IPS-18a (cell line): ENCODE results near the gene SASS6.
"Not testable (repeated sequence)": the region's sequence is repeated elsewhere in the genome, so short reads cannot be mapped to it uniquely, and the experiment has no call there.

ENCODE experiments used
- H3K27ac ChIP-seq: one replicate; pipeline ENCODE4 v1.5.1; 2013; ENCODE audit warnings: low read length
- H3K27me3 ChIP-seq: one replicate; pipeline ENCODE4 v1.6.1; 2013; ENCODE audit warnings: mild to moderate bottlenecking, low read length; ENCODE audit not compliant: control insufficient read depth, insufficient read depth
- H3K36me3 ChIP-seq: one replicate; pipeline ENCODE4 v1.6.1; 2013; ENCODE audit warnings: low read depth, low read length; ENCODE audit not compliant: control insufficient read depth
- H3K4me1 ChIP-seq: one replicate; pipeline ENCODE4 v1.6.1; 2013; ENCODE audit warnings: low read depth, low read length; ENCODE audit not compliant: control insufficient read depth
- H3K4me3 ChIP-seq: one replicate; pipeline ENCODE4 v1.5.1; 2013; ENCODE audit warnings: low read length
- H3K9ac ChIP-seq: one replicate; pipeline ENCODE4 v1.6.1; 2013; ENCODE audit warnings: mild to moderate bottlenecking, low read length, moderate library complexity
- H3K9me3 ChIP-seq: one replicate; pipeline ENCODE4 v1.6.1; 2013; ENCODE audit warnings: low read depth, low read length; ENCODE audit not compliant: control insufficient read depth

SASS6 gene

DNA sequence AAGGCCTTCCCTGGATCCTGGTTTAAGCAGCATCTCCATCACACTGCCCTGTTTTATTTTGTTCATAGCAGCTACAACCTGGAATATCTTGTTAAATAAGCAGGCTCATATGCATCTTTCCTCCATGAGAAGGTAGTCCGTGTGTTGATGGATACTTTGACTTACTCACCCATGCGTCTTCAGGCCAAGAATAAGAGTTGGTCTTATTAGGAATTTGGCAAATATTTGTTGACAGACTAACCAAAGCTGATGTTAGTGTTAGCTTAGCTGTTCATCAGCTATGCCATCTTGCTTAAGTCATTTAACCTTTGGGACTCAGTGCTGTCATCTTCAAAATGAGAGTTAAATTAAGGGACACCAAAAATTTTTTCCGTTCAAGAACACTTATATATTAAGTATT lies 59.2 kb downstream of the SASS6 start:
- no peak overlapping the region for H3K4me3 ChIP-seq
- H3K27me3 ChIP-seq, result no peaks in the 10 kb centered on the region
- no peak overlapping the region for H3K27ac ChIP-seq
- H3K9me3 ChIP-seq, result no peaks in the 10 kb centered on the region
- peaks cover 55% of the 10 kb centered on the region for H3K36me3 ChIP-seq
- H3K9ac ChIP-seq, result no peak overlapping the region
- peaks cover 8% of the 10 kb centered on the region for H3K4me1 ChIP-seq

DNA sequence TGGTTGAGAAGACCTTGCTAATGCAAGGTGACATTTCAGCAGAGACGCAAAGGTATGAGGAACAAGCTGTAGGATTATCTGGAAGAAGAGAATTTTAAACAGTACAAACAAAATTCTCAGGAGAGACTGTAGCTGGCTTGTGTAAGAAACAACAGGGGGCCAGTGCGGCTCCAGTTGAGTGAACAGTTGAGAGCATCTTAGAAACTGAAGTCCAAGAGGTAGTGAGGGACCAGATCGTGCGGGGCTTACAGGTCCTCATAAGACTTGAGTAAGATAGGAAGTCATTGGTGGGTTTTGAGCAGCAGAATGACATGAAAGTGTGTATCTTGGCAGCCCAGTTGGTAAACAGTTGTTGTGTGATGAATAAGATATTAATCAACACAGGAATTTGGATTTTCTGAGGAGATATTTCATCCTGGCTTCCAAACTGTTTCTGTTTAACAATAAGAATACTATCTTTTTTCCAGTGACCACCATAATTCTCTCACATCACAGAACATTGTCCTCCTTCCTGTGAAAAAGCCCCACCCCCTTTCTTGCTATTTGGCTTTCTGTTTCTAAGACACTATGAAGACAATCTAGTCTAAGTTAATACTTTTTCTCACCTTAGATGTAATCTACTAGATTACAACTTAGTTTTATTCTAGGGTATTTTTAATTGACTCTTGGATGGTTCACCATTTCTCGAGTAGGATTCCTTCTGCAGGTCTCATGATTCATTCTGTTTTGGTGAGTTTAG lies 62.4 kb downstream of the SASS6 start:
- Histone ChIP-seq H3K36me3 (peaks cover 57% of the 10 kb centered on the region), H3K9ac (no peak overlapping the region)

DNA sequence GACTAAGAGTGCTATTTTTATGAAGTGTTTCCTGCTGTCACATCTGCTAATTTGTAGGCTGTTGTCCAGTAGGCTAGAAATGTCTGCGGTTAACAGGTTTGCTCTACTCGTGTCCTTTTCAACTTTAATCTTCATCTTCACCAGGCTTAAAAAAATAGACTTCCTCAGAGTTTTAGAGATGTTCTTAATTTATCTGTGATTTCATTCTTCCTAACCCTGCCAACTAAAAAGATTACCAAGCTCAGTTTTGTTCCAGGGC lies 66.8 kb downstream of the SASS6 start:
- no peaks in the 10 kb centered on the region for H3K4me1 ChIP-seq
- H3K27me3 ChIP-seq, result no peaks in the 10 kb centered on the region
- no peak overlapping the region for H3K4me3 ChIP-seq
- no peak overlapping the region for H3K9ac ChIP-seq
- H3K36me3 ChIP-seq, result peaks cover 54% of the 10 kb centered on the region
- no peaks in the 10 kb centered on the region for H3K9me3 ChIP-seq
- H3K27ac ChIP-seq, result no peak overlapping the region

More for the DNA sequence above, 62.4 kb downstream of the SASS6 start:
- Histone ChIP-seq H3K4me1 (no peaks in the 10 kb centered on the region), H3K27me3 (no peaks in the 10 kb centered on the region), H3K9me3 (no peaks in the 10 kb centered on the region), H3K4me3 (no peak overlapping the region), H3K27ac (no peak overlapping the region)

DNA sequence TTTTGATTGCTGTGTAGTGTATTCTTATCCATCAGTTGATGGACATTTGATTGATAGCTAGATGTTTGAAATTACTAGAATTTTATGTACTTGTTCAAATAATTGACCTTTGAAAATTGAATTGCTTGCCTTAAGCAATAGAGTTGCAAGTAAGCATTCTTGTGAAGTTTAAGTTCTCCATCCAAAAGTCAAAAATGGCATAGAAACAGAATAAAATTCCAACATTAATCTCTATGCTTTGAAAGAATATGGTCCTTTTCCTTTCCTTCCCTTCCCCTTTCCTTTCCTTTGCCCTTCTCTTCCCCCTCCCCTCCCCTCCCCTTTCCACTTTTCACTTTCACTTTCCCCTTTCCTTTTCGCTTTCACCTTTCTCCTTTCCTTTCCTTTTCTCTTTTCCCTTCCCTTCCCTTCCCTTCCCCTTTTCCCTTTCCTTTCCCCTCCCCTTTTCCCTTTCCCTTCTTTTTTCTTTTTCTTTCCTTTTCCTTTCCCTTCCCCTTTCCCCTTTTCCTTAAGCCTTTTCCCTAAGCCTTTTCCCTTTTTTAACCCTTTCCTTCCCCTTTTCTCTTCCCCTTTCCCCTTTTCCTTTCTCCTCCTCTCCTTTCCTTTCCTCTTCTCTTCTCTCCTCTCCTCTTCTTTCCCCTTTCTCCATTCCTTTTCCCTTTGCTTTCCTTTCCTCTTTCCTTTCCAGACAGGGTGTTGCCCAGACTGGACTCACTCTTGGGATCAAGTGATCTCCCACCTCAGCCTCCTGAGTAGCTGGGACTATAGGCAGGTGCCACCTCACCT lies 67.4 kb downstream of the SASS6 start:
- H3K36me3 ChIP-seq, result peaks cover 54% of the 10 kb centered on the region
- H3K27ac ChIP-seq, result no peak overlapping the region

DNA sequence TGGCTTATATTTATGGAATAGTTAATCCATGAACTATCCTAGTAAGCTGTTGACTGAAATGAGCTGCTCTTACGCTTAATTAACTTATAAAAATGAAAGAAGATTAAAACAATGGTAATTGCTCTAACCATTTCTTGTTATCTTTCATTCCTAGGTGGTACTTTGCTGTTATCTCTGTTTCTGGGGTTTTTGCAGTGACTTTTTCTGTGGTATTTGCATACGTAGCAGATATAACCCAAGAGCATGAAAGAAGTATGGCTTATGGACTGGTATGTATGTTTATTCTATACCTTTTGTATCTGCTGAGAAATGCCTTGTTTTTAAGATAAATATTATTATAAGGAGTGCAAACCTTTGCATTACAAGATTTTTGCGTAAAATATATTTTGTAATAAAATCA lies 71.0 kb downstream of the SASS6 start:
- no peaks in the 10 kb centered on the region for H3K9me3 ChIP-seq
- H3K27ac ChIP-seq, result no peak overlapping the region
- no peak overlapping the region for H3K9ac ChIP-seq
- H3K36me3 ChIP-seq, result peaks cover 37% of the 10 kb centered on the region
- no peak overlapping the region for H3K4me3 ChIP-seq
- H3K27me3 ChIP-seq, result no peaks in the 10 kb centered on the region
- no peaks in the 10 kb centered on the region for H3K4me1 ChIP-seq

More for the DNA sequence above, 67.4 kb downstream of the SASS6 start:
- Histone ChIP-seq H3K9me3 (no peaks in the 10 kb centered on the region), H3K27me3 (no peaks in the 10 kb centered on the region), H3K9ac (no peak overlapping the region), H3K4me1 (no peaks in the 10 kb centered on the region), H3K4me3 (no peak overlapping the region)

DNA sequence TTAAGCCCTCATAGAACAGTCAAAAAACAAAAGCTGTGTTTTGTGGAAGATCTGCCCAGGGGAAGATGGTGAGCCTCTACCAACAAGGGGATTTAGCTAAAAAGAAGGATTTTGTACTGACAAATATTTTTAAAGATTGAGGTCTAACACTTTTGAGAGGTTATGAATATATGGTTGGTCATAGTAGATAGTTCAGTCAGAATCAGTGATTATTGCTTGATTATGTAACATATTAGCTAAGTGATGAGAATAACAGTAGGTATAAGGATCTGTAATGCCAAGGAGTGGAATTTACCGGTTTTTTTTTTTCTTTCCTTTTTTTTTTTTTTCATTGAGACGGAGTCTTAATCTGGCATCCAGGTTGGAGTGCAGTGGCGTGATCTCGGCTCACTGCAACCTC lies 79.0 kb downstream of the SASS6 start:
- no peak overlapping the region for H3K27ac ChIP-seq
- peaks cover 10% of the 10 kb centered on the region for H3K36me3 ChIP-seq
- no peaks in the 10 kb centered on the region for H3K27me3 ChIP-seq
- H3K4me1 ChIP-seq, result peaks cover 8% of the 10 kb centered on the region
- H3K9ac ChIP-seq, result no peak overlapping the region
- no peak overlapping the region for H3K4me3 ChIP-seq
- no peaks in the 10 kb centered on the region for H3K9me3 ChIP-seq

DNA sequence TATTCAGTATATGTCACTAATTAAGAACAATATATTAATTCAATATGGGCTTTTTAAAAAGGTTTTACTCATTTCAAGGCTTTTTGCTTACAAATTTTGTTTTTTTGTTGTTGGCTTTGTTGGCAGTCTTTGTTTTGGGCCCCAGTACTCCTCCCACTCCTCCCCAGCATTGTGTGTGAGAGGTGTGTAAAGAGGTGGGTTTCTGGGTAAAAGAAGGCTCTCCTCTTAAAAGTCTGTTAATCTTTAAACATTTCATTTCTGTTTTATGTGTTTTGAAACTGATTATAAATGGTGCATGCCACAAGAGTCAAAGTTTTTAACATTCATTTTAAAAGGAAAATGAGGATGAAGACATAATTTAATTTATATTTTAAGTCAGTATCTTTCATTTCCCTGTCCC lies 79.6 kb downstream of the SASS6 start:
- Histone ChIP-seq H3K9ac (no peak overlapping the region), H3K27ac (no peak overlapping the region), H3K4me1 (peaks cover 13% of the 10 kb centered on the region), H3K9me3 (no peaks in the 10 kb centered on the region), H3K36me3 (peaks cover 5% of the 10 kb centered on the region), H3K4me3 (no peak overlapping the region), H3K27me3 (no peaks in the 10 kb centered on the region)

DNA sequence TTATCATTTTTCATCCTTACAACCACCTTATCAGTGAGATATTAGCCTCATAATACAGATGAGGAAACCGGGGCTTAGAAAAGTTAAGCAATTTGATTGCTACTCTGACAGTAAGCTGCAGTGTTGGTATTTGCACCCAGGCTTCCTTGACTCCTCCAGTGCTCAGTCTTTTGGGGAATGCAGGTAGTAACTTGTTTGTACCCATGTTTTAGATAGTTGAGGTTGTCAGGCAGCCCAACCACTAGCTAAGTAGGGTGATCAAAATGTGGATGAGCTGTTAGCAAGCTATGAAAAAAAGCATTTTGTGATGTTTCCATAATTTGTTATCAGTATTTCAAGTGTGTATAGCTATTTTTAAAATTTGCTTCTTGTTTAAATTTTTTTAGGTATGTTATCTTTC lies 80.8 kb downstream of the SASS6 start:
- peaks cover 5% of the 10 kb centered on the region for H3K36me3 ChIP-seq

DNA sequence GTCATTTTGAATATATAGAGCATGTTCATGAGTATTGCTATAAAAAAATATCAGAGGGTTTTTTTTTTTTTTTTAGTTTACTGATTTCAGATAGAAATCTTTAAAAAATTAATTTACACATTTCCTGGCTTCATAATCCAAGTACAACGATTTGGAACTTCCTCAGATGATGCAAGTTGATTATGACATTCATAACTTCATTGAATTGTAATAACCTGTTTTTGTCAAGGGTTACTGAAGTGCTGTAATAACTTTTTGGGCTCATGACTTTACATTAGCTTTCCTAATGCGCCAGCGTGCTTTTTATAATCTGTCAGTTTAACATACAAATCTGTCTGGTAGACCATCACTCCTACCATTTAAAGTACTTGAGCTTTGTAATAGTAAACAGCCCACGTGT lies 81.3 kb downstream of the SASS6 start:
- no peaks in the 10 kb centered on the region for H3K9me3 ChIP-seq
- no peak overlapping the region for H3K4me3 ChIP-seq
- H3K27me3 ChIP-seq, result no peaks in the 10 kb centered on the region
- H3K27ac ChIP-seq, result no peak overlapping the region
- H3K36me3 ChIP-seq, result peaks cover 5% of the 10 kb centered on the region
- H3K9ac ChIP-seq, result no peak overlapping the region
- peaks cover 24% of the 10 kb centered on the region for H3K4me1 ChIP-seq

More for the DNA sequence above, 80.8 kb downstream of the SASS6 start:
- Histone ChIP-seq H3K4me1 (peaks cover 19% of the 10 kb centered on the region), H3K9me3 (no peaks in the 10 kb centered on the region), H3K27me3 (no peaks in the 10 kb centered on the region), H3K9ac (no peak overlapping the region), H3K4me3 (no peak overlapping the region), H3K27ac (no peak overlapping the region)

DNA sequence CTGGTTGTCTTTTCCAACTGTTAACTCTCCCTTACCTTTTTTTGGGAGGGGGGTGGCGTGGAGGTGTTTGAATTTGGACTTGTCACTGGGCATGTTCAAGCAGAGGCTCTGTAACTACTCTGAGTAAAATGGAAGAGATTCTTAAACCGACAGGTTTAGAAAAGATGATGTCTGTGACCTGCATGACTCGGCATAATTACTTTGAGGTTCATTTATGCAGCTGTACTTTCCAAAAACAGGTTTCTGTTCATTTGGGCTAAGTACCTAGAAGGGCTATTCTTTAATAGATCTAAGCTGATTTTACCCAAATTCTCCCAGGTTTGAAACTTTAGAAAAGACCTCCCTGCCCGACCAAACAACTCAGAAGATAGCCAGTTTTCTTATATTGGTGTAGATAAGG lies 82.6 kb downstream of the SASS6 start:
- peaks cover 5% of the 10 kb centered on the region for H3K36me3 ChIP-seq
- H3K9me3 ChIP-seq, result no peaks in the 10 kb centered on the region
- peak overlapping the region; percentile 35 for H3K27ac ChIP-seq
- H3K4me1 ChIP-seq, result peaks cover 25% of the 10 kb centered on the region
- H3K9ac ChIP-seq, result no peak overlapping the region
- H3K4me3 ChIP-seq, result no peak overlapping the region
- H3K27me3 ChIP-seq, result no peaks in the 10 kb centered on the region

DNA sequence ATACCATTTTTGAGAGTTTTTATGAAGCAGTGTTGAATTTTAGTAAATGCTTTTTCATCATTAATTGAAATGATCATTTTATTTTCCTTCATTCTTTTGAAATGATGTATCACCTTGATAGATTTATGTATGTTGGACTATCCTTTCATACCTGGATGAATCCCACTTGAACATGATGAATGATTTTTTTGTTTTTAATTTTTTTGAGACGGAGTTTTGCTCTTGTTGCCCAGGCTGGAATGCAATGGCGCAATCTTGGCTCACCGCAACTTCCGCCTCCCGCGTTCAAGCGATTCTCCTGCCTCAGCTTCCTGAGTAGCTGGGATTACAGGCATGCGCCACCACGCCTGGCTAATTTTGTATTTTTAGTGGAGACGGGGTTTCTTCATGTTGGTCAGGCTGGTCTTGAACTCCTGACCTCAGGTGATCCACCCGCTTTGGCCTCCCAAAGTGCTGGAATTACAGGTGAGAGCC lies 85.5 kb downstream of the SASS6 start:
- not testable (repeated sequence) for H3K4me3 ChIP-seq, H3K27me3 ChIP-seq, H3K9ac ChIP-seq, H3K9me3 ChIP-seq, H3K36me3 ChIP-seq, H3K27ac ChIP-seq
- H3K4me1 ChIP-seq, result peaks cover 25% of the 10 kb centered on the region

DNA sequence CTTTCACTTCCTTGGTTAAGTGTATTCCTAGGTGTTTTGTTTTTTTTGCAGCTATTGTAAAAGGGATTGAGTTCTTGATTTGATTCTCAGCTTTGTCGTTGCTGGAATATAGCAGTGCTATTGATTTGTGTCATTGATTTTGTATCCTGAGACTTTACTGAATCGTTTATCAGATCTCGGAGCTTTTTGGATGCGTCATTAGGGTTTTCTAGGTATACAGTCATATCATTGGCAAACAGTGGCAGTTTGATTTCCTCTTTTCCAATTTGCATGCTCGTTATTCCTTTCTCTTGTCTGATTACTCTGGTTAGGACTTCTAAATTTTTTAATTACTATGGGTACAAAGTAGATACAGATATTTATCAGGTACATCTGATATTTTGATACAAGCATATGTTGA lies 87.5 kb downstream of the SASS6 start:
- H3K9me3 ChIP-seq, result no peaks in the 10 kb centered on the region
- no peak overlapping the region for H3K4me3 ChIP-seq
- H3K27ac ChIP-seq, result no peak overlapping the region
- no peaks in the 10 kb centered on the region for H3K36me3 ChIP-seq
- no peaks in the 10 kb centered on the region for H3K27me3 ChIP-seq
- peaks cover 25% of the 10 kb centered on the region for H3K4me1 ChIP-seq
- no peak overlapping the region for H3K9ac ChIP-seq
